HG03045 (cell line): ENCODE measurements around the gene ZNF644.
A peak's percentile ranks its signal among the peaks of the same experiment; 100 is the strongest.
"Not testable (repeated sequence)": the region's sequence is repeated elsewhere in the genome, so short reads cannot be mapped to it uniquely, and the experiment has no call there.

Experiments
- ATAC-seq: cut with Tn5 transposase; IDR thresholded peaks from one replicate; pipeline ENCODE4 v1.9.1; 2021; ENCODE audit warnings: mild to moderate bottlenecking, moderate library complexity; ENCODE audit not compliant: unreplicated experiment

Gene ZNF644

GRCh38 chr1:91021686-91022517 lies at the start of gene ZNF644:
TSS of gene ZNF644 (minus strand) at chr1:91022035. CDS start at chr1:90982353, 39,682 bp downstream.
- peak; percentile 87 for ATAC-seq

- no peak for ATAC-seq
These were observed 48.5 kb upstream of the ZNF644 start for GRCh38 chr1:91070298-91070697.

GRCh38 chr1:91066538-91066937 lies 44.7 kb upstream of the ZNF644 start:
- no peak for ATAC-seq

GRCh38 chr1:91065337-91065736 lies 43.5 kb upstream of the ZNF644 start:
- no peak for ATAC-seq

GRCh38 chr1:91063403-91063802 lies 41.6 kb upstream of the ZNF644 start:
- ATAC-seq: not testable (repeated sequence)

GRCh38 chr1:91059157-91059556 lies 37.3 kb upstream of the ZNF644 start:
- ATAC-seq: no peak

- no peak for ATAC-seq
These were observed 35.9 kb upstream of the ZNF644 start for GRCh38 chr1:91057784-91058183.

GRCh38 chr1:91054780-91055481 lies 33.1 kb upstream of the ZNF644 start:
- ATAC-seq: no peak

GRCh38 chr1:91053630-91054029 lies 31.8 kb upstream of the ZNF644 start:
- ATAC-seq: no peak

- not testable (repeated sequence) for ATAC-seq
These were observed 27.7 kb upstream of the ZNF644 start for GRCh38 chr1:91049551-91049950.

- no peak for ATAC-seq
These were observed 24.9 kb upstream of the ZNF644 start for GRCh38 chr1:91046766-91047165.

GRCh38 chr1:91045284-91045683 lies 23.4 kb upstream of the ZNF644 start:
- no peak for ATAC-seq

GRCh38 chr1:91044776-91045175 lies 22.9 kb upstream of the ZNF644 start:
- not testable (repeated sequence) for ATAC-seq

GRCh38 chr1:91042372-91042771 lies 20.5 kb upstream of the ZNF644 start:
- ATAC-seq: not testable (repeated sequence)

GRCh38 chr1:91038582-91038981 lies 16.7 kb upstream of the ZNF644 start:
- no peak for ATAC-seq

GRCh38 chr1:91036894-91037829 lies 15.3 kb upstream of the ZNF644 start:
- no peak for ATAC-seq

- ATAC-seq: no peak
These were observed 10.5 kb upstream of the ZNF644 start for GRCh38 chr1:91032349-91032748.

- no peak for ATAC-seq
These were observed 9.2 kb upstream of the ZNF644 start for GRCh38 chr1:91031081-91031480.

GRCh38 chr1:91026777-91027176 lies 4.9 kb upstream of the ZNF644 start:
- no peak for ATAC-seq

GRCh38 chr1:91026320-91026719 lies 4.5 kb upstream of the ZNF644 start:
- ATAC-seq: no peak

GRCh38 chr1:91024481-91025119 lies 2.8 kb upstream of the ZNF644 start:
- no peak for ATAC-seq
